ENCODE measurements around the gene CUX1. TPM values are rescaled to one million over a fixed set of nuclear protein-coding genes. Genes with fewer than 3 reads are reported as not detected.

CUX1 gene
- total and polyA plus RNA-seq, 10 of the 15 experiments (the other 5 are each of a cell fraction or from before 2014, with no cell fraction given) = 6.1 to 48.6 (median 25.9) TPM

DNA sequence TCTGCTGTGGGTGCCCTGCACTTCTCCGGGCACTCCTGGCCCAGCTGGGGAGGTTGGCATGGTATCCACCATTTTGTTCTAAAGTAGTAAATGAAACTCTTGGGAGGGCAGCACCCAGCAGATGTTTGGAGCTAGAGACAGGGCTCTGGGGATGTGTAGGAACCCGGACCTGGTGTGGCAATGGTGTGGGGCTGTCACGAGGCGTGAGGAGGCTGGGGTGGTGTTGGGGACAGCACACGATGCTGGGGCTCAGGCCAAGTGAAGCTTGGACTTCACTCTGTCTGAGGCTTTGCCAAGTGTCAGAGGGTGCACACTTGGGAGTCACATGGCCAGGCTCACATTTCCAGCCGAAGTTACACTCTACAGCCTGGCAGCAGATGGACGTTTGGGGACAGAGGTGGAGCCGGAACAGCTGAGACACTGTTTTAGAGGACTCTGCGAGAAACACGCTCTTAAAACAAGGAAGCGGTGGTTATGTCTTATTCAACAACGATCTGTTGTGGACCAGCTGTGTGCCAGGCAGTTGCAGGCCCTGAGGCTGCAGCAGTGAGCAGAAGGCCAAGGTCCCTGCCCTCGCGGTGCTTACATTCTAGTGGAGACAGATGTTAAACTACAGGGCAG is 118.2 kb downstream of the CUX1 start (continued):
- TF ChIP-seq TCF3 (IDR thresholded peaks at IDR 0.05; ENCODE audit: borderline replicate concordance, insufficient read depth, low read depth, low read length) = no peak

- Histone ChIP-seq H3K27me3 (replicated peaks in 1 of 2; ENCODE audit: control insufficient read depth in 2 of 2, insufficient read depth in 2 of 2, low read length in 1 of 2) (no peaks in the 10 kb centered on the region), H3K4me2 (ENCODE audit: control insufficient read depth, insufficient read depth) (peak overlapping the region; percentile 55), H3K36me3 (ENCODE audit: control insufficient read depth in 2 of 2, insufficient read depth in 2 of 2, low read length in 1 of 2) (peaks cover 0 to 1% of the 10 kb centered on the region in 2 experiments; a peak in 2 of 4 replicates), H4K20me1 (ENCODE audit: control insufficient read depth, insufficient read depth) (no peaks in the 10 kb centered on the region), H3K4me3 (no peak overlapping the region), H3K27ac (ENCODE audit: control insufficient read depth, insufficient read depth) (no peak overlapping the region), H3K9me3 (replicated peaks; ENCODE audit: control insufficient read depth, insufficient read depth, low read length) (no peaks in the 10 kb centered on the region; the same call in 1 of the 3 replicates), H2AFZ (ENCODE audit: control insufficient read depth, low read depth, low read length) (no peak overlapping the region), H3K79me2 (ENCODE audit: control insufficient read depth, insufficient read depth, low read length) (peaks cover 14% of the 10 kb centered on the region), H3K4me1 (ENCODE audit: control insufficient read depth, insufficient read depth, low read length) (peaks cover 58% of the 10 kb centered on the region), H3K9ac (ENCODE audit: control insufficient read depth, insufficient read depth, low read length) (no peak overlapping the region; the same call in 1 of the 2 replicates)
- DNase-seq (ENCODE audit: low read depth, low spot score) (no peak), FAIRE-seq (no peak), ATAC-seq (peak; percentile 29)
- in situ Hi-C loops (cut with MboI) (no loop called here), intact Hi-C loops (cut with micrococcal nuclease; ENCODE audit: unreplicated experiment) (loop anchor here (10.0 kb wide), 1 partner anchor 299 kb away; no protein-coding TSS in a partner anchor)
- SMC1A ChIA-PET (ENCODE audit: uncharacterized antibody, unreplicated experiment) = interaction anchor here (0.6 to 6.7 kb wide), 5 partner anchors 13 to 119 kb away, joined by 3 to 37 read pairs (median 8); no protein-coding TSS in a partner anchor
- BruUV-seq (replicated peaks) = no TSS peak
- RAD21 ChIA-PET (ENCODE audit: unreplicated experiment) = interaction anchor here (1.0 to 2.8 kb wide), 7 partner anchors 22 to 118 kb away, joined by 3 to 10 read pairs (median 4); no protein-coding TSS in a partner anchor
- 15% methylated on average over 12 of the region's 13 CpGs for WGBS (ENCODE audit: insufficient coverage, insufficient replicate concordance, low lambda C conversion rate, missing lambda C conversion rate)
- POLR2A ChIA-PET = interaction anchor here (0.5 to 1.0 kb wide), 3 partner anchors 19 to 79 kb away, joined by 3 read pairs; no protein-coding TSS in a partner anchor
- CTCF ChIA-PET = no interaction called here
- TF ChIP-seq SMC3 (IDR thresholded peaks at IDR 0.05; ENCODE audit: borderline replicate concordance, low read length) (no peak), RELA (IDR thresholded peaks at IDR 0.05; ENCODE audit: borderline replicate concordance, partially characterized antibody) (no peak), ATF7 (IDR thresholded peaks at IDR 0.05; ENCODE audit: low read depth) (no peak), EED (IDR thresholded peaks at IDR 0.05; ENCODE audit: low read depth) (peak; percentile 74), IKZF1 (conservative IDR thresholded peaks at IDR 0.05) (peak; percentile 43), FOS (IDR thresholded peaks at IDR 0.05; ENCODE audit: borderline replicate concordance, extremely low read depth, insufficient read length) (no peak), MAX (IDR thresholded peaks at IDR 0.05; ENCODE audit: low read depth, low read length) (no peak), CREM (IDR thresholded peaks at IDR 0.05; ENCODE audit: low read depth) (peak; percentile 45; the same call in 1 of the 2 replicates), IKZF2 (IDR thresholded peaks at IDR 0.05) (peak; percentile 24 to 31; a peak in 1 of 4 replicates)
These were observed 118.8 kb downstream of the CUX1 start for GRCh38 chr7:101936223-101936610.
